DOHH2 (cell line): Measurements from ENCODE around the gene HERC5.

ENCODE experiments used
- EZH2phosphoT487 ChIP-seq: fragments of 200-600 bp; sonication (generic); IDR thresholded peaks from 2 replicates; pipeline ENCODE4 v1.6.1; 2017; ENCODE audit warnings: borderline replicate concordance, mild to moderate bottlenecking, antibody characterized with exemption, low read length, moderate library complexity, mixed read lengths
- TF ChIP-seq, protein P1 (sequence below): fragments of 200-600 bp; sonication (generic); IDR thresholded peaks from one replicate; pipeline ENCODE4 v1.5.1; 2014; ENCODE audit warnings: antibody characterized with exemption, mild to moderate bottlenecking, low read depth, low read length; ENCODE audit not compliant: poor library complexity, severe bottlenecking

DNA sequence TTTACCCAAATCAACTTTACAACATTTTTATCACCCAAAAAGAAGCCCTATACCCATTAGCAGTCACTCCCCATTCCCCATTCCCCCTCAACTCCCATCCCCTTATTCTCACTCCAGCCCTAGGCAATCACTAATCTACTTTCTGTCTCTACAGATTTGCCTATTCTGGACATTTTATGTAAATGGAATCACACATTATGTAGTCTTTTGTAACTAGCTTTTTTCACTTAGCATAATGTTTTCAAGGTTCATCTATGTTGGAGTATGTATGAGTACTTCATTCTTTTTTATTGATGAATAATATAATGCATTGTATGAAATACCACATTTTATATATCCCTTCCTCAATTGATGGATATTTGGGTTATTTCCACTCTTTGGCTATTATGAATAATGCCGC lies 36.1 kb upstream of the HERC5 start:
- TF ChIP-seq, protein P1, sequence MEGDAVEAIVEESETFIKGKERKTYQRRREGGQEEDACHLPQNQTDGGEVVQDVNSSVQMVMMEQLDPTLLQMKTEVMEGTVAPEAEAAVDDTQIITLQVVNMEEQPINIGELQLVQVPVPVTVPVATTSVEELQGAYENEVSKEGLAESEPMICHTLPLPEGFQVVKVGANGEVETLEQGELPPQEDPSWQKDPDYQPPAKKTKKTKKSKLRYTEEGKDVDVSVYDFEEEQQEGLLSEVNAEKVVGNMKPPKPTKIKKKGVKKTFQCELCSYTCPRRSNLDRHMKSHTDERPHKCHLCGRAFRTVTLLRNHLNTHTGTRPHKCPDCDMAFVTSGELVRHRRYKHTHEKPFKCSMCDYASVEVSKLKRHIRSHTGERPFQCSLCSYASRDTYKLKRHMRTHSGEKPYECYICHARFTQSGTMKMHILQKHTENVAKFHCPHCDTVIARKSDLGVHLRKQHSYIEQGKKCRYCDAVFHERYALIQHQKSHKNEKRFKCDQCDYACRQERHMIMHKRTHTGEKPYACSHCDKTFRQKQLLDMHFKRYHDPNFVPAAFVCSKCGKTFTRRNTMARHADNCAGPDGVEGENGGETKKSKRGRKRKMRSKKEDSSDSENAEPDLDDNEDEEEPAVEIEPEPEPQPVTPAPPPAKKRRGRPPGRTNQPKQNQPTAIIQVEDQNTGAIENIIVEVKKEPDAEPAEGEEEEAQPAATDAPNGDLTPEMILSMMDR: no peak
- TF ChIP-seq EZH2phosphoT487: no peak
